H7 (cell line): Measurements from ENCODE around the gene STX8. TPM values are rescaled to one million over a fixed set of nuclear protein-coding genes. Genes with fewer than 3 reads are reported as not detected.

Experiments used
- DNase-seq: peaks from one replicate; pipeline ENCODE4 v3.0.0; 2012
- H3K27me3 ChIP-seq: 2 replicates; pipeline ENCODE4 v1.6.0; 2011; ENCODE audit warnings: mild to moderate bottlenecking, low read length; ENCODE audit not compliant: control insufficient read depth, insufficient read depth
- H3K36me3 ChIP-seq: replicated peaks from 2 replicates; pipeline ENCODE4 v1.5.1; 2011; ENCODE audit warnings: low read length; ENCODE audit not compliant: control insufficient read depth, insufficient read depth
- H3K4me3 ChIP-seq: 2 replicates; pipeline ENCODE4 v1.5.1; 2011; ENCODE audit warnings: low read depth, mild to moderate bottlenecking, control low read depth, low read length, moderate library complexity; ENCODE audit not compliant: insufficient read depth
- total RNA-seq: library from RNA; depleted of rRNA; stranded (reverse); fragments of >200 nt; shearing (Covaris generic); gene quantifications from 2 replicates; pipeline ENCODE4 v1.2.3, GENCODE V29; 2014

Gene STX8
- total RNA-seq, 1 experiment from 2014 or later: 51.8 TPM

GRCh38 chr17:9537177-9537776 lies 38.3 kb downstream of the STX8 start:
- no peaks in the 10 kb centered on the region for H3K36me3 ChIP-seq
- DNase-seq: no peak
- no peak overlapping the region for H3K4me3 ChIP-seq
- H3K27me3 ChIP-seq: no peaks in the 10 kb centered on the region

GRCh38 chr17:9536061-9536460 lies 39.6 kb downstream of the STX8 start:
- H3K27me3 ChIP-seq: no peaks in the 10 kb centered on the region
- no peak overlapping the region for H3K4me3 ChIP-seq
- H3K36me3 ChIP-seq: no peaks in the 10 kb centered on the region
- no peak for DNase-seq

GRCh38 chr17:9533441-9533840 lies 42.2 kb downstream of the STX8 start:
- no peak overlapping the region for H3K4me3 ChIP-seq
- no peaks in the 10 kb centered on the region for H3K36me3 ChIP-seq
- no peaks in the 10 kb centered on the region for H3K27me3 ChIP-seq
- DNase-seq: no peak

- H3K36me3 ChIP-seq: no peaks in the 10 kb centered on the region
- no peaks in the 10 kb centered on the region for H3K27me3 ChIP-seq
- no peak overlapping the region for H3K4me3 ChIP-seq
- no peak for DNase-seq
Measured at GRCh38 chr17:9532715-9533114, 42.9 kb downstream of the STX8 start.

- H3K27me3 ChIP-seq: no peaks in the 10 kb centered on the region
- no peak overlapping the region for H3K4me3 ChIP-seq
- no peaks in the 10 kb centered on the region for H3K36me3 ChIP-seq
- no peak for DNase-seq
Measured at GRCh38 chr17:9531034-9531433, 44.6 kb downstream of the STX8 start.

GRCh38 chr17:9529033-9529700 lies 46.5 kb downstream of the STX8 start:
- no peak overlapping the region for H3K4me3 ChIP-seq
- no peaks in the 10 kb centered on the region for H3K27me3 ChIP-seq
- H3K36me3 ChIP-seq: no peaks in the 10 kb centered on the region
- peak; percentile 63 for DNase-seq

GRCh38 chr17:9527788-9528187 lies 47.8 kb downstream of the STX8 start:
- Histone ChIP-seq H3K4me3 (no peak overlapping the region), H3K36me3 (no peaks in the 10 kb centered on the region), H3K27me3 (no peaks in the 10 kb centered on the region)
- DNase-seq: no peak

- Histone ChIP-seq H3K27me3 (no peaks in the 10 kb centered on the region), H3K36me3 (no peaks in the 10 kb centered on the region)
- DNase-seq: peak; percentile 55
Measured at GRCh38 chr17:9522074-9522473, 53.5 kb downstream of the STX8 start.

GRCh38 chr17:9521062-9521461 lies 54.6 kb downstream of the STX8 start:
- H3K4me3 ChIP-seq: no peak overlapping the region
- no peaks in the 10 kb centered on the region for H3K36me3 ChIP-seq
- DNase-seq: no peak
- no peaks in the 10 kb centered on the region for H3K27me3 ChIP-seq

More at GRCh38 chr17:9522074-9522473, 53.5 kb downstream of the STX8 start:
- H3K4me3 ChIP-seq: no peak overlapping the region

- no peak overlapping the region for H3K4me3 ChIP-seq
- no peak for DNase-seq
Measured at GRCh38 chr17:9520649-9521048, 55.0 kb downstream of the STX8 start.

GRCh38 chr17:9519583-9520272 lies 55.9 kb downstream of the STX8 start:
- Histone ChIP-seq H3K36me3 (no peaks in the 10 kb centered on the region), H3K4me3 (no peak overlapping the region), H3K27me3 (no peaks in the 10 kb centered on the region)
- no peak for DNase-seq

More at GRCh38 chr17:9520649-9521048, 55.0 kb downstream of the STX8 start:
- no peaks in the 10 kb centered on the region for H3K36me3 ChIP-seq
- no peaks in the 10 kb centered on the region for H3K27me3 ChIP-seq

GRCh38 chr17:9517396-9517795 lies 58.2 kb downstream of the STX8 start:
- H3K4me3 ChIP-seq: no peak overlapping the region

GRCh38 chr17:9513266-9513665 lies 62.4 kb downstream of the STX8 start:
- no peak for DNase-seq
- no peak overlapping the region for H3K4me3 ChIP-seq
- H3K27me3 ChIP-seq: no peaks in the 10 kb centered on the region
- H3K36me3 ChIP-seq: no peaks in the 10 kb centered on the region

More at GRCh38 chr17:9517396-9517795, 58.2 kb downstream of the STX8 start:
- no peaks in the 10 kb centered on the region for H3K36me3 ChIP-seq
- DNase-seq: peak; percentile 32
- no peaks in the 10 kb centered on the region for H3K27me3 ChIP-seq

- DNase-seq: no peak
- no peaks in the 10 kb centered on the region for H3K27me3 ChIP-seq
- no peaks in the 10 kb centered on the region for H3K36me3 ChIP-seq
- no peak overlapping the region for H3K4me3 ChIP-seq
Measured at GRCh38 chr17:9512323-9513168, 63.1 kb downstream of the STX8 start.
